ENCODE results near the gene MBP. TPM values are rescaled to one million over a fixed set of nuclear protein-coding genes. Genes with fewer than 3 reads are reported as not detected.

Gene MBP
- total and polyA plus RNA-seq, 2 of the 4 experiments (the other 2 are of a cell fraction): 0.72 to 0.90 TPM

DNA sequence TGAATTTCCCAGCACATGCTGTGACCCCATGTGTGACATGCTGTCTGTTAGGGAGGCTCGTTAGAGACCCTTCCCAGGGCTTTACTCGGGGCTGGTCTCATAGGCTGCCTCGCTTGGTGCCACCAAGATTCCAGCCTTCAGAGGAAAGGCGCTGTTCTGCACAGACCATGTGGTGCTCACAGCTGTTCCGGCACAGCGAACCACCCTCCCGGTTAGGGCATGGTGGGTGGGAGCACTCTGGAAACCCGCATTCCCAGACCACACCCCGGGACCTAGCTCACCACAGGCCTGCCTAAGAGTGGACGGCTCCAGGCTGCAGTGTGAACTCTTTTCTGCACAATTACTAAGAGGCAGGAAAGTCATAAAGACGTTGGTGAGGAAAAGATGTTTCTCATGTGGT is 112.0 kb downstream of the MBP start:
- POLR2A ChIA-PET (ENCODE audit: unreplicated experiment): no interaction called here
- TF ChIP-seq POLR2A (IDR thresholded peaks at IDR 0.05; ENCODE audit: low read depth, low read length) (no peak), FOS (IDR thresholded peaks at IDR 0.05; ENCODE audit: low read depth, low read length) (no peak), BHLHE40 (IDR thresholded peaks at IDR 0.05; ENCODE audit: low read depth, low read length) (no peak), CTCF (conservative IDR thresholded peaks at IDR 0.05; ENCODE audit: low read depth, low read length) (no peak), RAD21 (IDR thresholded peaks at IDR 0.05; ENCODE audit: low read length) (no peak), MAFK (IDR thresholded peaks at IDR 0.05; ENCODE audit: low read depth, low read length) (no peak), NFE2L2 (IDR thresholded peaks at IDR 0.05; ENCODE audit: low read depth, low read length) (no peak), CEBPB (IDR thresholded peaks at IDR 0.05; ENCODE audit: low read depth, low read length) (no peak), RFX5 (IDR thresholded peaks at IDR 0.05; ENCODE audit: low read depth, low read length) (no peak), MXI1 (IDR thresholded peaks at IDR 0.05; ENCODE audit: borderline replicate concordance, low read depth, low read length) (no peak), ELK1 (IDR thresholded peaks at IDR 0.05; ENCODE audit: borderline replicate concordance, low read depth, low read length) (no peak)
- TF ChIP-seq, protein P1, sequence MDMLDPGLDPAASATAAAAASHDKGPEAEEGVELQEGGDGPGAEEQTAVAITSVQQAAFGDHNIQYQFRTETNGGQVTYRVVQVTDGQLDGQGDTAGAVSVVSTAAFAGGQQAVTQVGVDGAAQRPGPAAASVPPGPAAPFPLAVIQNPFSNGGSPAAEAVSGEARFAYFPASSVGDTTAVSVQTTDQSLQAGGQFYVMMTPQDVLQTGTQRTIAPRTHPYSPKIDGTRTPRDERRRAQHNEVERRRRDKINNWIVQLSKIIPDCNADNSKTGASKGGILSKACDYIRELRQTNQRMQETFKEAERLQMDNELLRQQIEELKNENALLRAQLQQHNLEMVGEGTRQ (IDR thresholded peaks at IDR 0.05; ENCODE audit: low read depth, low read length): no peak

More for the DNA sequence above, 112.0 kb downstream of the MBP start:
- 55% methylated on average over 4 of the region's 11 CpGs; no CpG with 5 or more reads in 1 of the 2 experiments for WGBS, 2 experiments (ENCODE audit: extremely low coverage in 2 of 2, insufficient read length in 1 of 2)
- H3K27me3 ChIP-seq (ENCODE audit: control insufficient read depth, insufficient read depth, low read length): no peaks in the 10 kb centered on the region
- no peak overlapping the region for H3K4me2 ChIP-seq (ENCODE audit: low read depth, low read length)
- intact Hi-C loops (cut with micrococcal nuclease) (no loop called here), dilution Hi-C loops (cut with HindIII; ENCODE audit: low sequenced_read_pairs, unreplicated experiment) (no loop called here), in situ Hi-C loops (cut with MboI; ENCODE audit: low sequenced_read_pairs) (no loop called here)
- no peaks in the 10 kb centered on the region for H3K9me3 ChIP-seq (ENCODE audit: control insufficient read depth, insufficient read depth, low read length)
- ATAC-seq (ENCODE audit: low read depth) (no peak), DNase-seq (no peak)
- H2BK20ac ChIP-seq (ENCODE audit: low read depth, low read length): no peak overlapping the region
- H2BK5ac ChIP-seq (ENCODE audit: low read depth, low read length, poor library complexity, severe bottlenecking): no peak overlapping the region
- H3K79me1 ChIP-seq (ENCODE audit: low read depth in 1 of 2, low read length in 2 of 2): no peaks in the 10 kb centered on the region
- H3K4ac ChIP-seq (ENCODE audit: low read depth, low read length): no peak overlapping the region
- H4K8ac ChIP-seq (ENCODE audit: low read depth in 2 of 2, low read length in 2 of 2): no peak overlapping the region
- CTCF ChIA-PET: no interaction called here
- H3K4me1 ChIP-seq (ENCODE audit: control insufficient read depth, insufficient read depth, low read length): no peaks in the 10 kb centered on the region
- no peak overlapping the region for H2AFZ ChIP-seq (replicated peaks; ENCODE audit: low read length, poor library complexity)
- H2AK9ac ChIP-seq (replicated peaks; ENCODE audit: low read depth, low read length, poor library complexity): no peak overlapping the region
- no peak overlapping the region for H2BK15ac ChIP-seq (ENCODE audit: low read depth, low read length)
- BruUV-seq (replicated peaks): no TSS peak
- H4K91ac ChIP-seq (ENCODE audit: insufficient read depth, low read depth, low read length): no peak overlapping the region
- no peak overlapping the region for H3K14ac ChIP-seq (replicated peaks; ENCODE audit: low read depth, low read length)
- no peak overlapping the region for H3K4me3 ChIP-seq (ENCODE audit: insufficient read depth, low read depth, low read length)
- peaks cover 3% of the 10 kb centered on the region; the same call in 1 of the 2 replicates for H3K36me3 ChIP-seq (ENCODE audit: control insufficient read depth, insufficient read depth, low read length)
- no peak overlapping the region for H4K5ac ChIP-seq (ENCODE audit: low read depth, low read length)
- no peak overlapping the region for H3K56ac ChIP-seq (ENCODE audit: extremely low read depth, insufficient read depth, low read length)
- H4K20me1 ChIP-seq (ENCODE audit: insufficient read depth, low read length): no peaks in the 10 kb centered on the region
- no peak overlapping the region for H3K23ac ChIP-seq (ENCODE audit: low read depth, low read length)
- no peak overlapping the region for H2AK5ac ChIP-seq (ENCODE audit: low read depth, low read length)
- no peaks in the 10 kb centered on the region for H3K9me1 ChIP-seq (ENCODE audit: insufficient read depth, low read length)
- no peak overlapping the region for H3K9ac ChIP-seq (ENCODE audit: low read depth, low read length)
- no peak overlapping the region for H3K18ac ChIP-seq (ENCODE audit: low read depth, low read length)
- H3K27ac ChIP-seq (ENCODE audit: insufficient read depth, low read length): no peak overlapping the region
- H2BK120ac ChIP-seq (ENCODE audit: low read depth, low read length): no peak overlapping the region

All from IMR-90 (cell line).